PC-9 (cell line): ENCODE measurements around the gene HDAC11.

ENCODE experiments used
- EZH2 ChIP-seq: fragments of 200-600 bp; sonication (generic); IDR thresholded peaks from 2 replicates; pipeline ENCODE4 v1.8.0; 2017; ENCODE audit warnings: antibody characterized with exemption, low read depth
- TF ChIP-seq, protein P1 (sequence below): fragments of 200-600 bp; sonication (generic); conservative IDR thresholded peaks from 2 replicates; pipeline ENCODE4 v1.6.1; 2017; ENCODE audit warnings: mixed run types, antibody characterized with exemption, mild to moderate bottlenecking, moderate library complexity

GRCh38 chr3:13461169-13462124 is 18.7 kb upstream of the HDAC11 start:
- TF ChIP-seq, protein P1, sequence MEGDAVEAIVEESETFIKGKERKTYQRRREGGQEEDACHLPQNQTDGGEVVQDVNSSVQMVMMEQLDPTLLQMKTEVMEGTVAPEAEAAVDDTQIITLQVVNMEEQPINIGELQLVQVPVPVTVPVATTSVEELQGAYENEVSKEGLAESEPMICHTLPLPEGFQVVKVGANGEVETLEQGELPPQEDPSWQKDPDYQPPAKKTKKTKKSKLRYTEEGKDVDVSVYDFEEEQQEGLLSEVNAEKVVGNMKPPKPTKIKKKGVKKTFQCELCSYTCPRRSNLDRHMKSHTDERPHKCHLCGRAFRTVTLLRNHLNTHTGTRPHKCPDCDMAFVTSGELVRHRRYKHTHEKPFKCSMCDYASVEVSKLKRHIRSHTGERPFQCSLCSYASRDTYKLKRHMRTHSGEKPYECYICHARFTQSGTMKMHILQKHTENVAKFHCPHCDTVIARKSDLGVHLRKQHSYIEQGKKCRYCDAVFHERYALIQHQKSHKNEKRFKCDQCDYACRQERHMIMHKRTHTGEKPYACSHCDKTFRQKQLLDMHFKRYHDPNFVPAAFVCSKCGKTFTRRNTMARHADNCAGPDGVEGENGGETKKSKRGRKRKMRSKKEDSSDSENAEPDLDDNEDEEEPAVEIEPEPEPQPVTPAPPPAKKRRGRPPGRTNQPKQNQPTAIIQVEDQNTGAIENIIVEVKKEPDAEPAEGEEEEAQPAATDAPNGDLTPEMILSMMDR, result peak; percentile 86
- no peak for TF ChIP-seq EZH2
